Sigmoid colon (tissue), 4 donors: ENCODE measurements around the gene DDX20.

Experiments
- CTCF ChIP-seq, 4 experiments: fragments of 450-650 bp in 3 of 4; fragments of 200-600 bp in 1 of 4; IDR thresholded peaks; one replicate each; pipeline ENCODE4 v1.5.1; 2016 to 2019; ENCODE audit warnings: antibody characterized with exemption in 4 of 4, mild to moderate bottlenecking in 3 of 4, moderate library complexity in 2 of 4
- EP300 ChIP-seq, 4 donors: sonication (generic); formaldehyde crosslinking; IDR thresholded peaks; one replicate each; pipeline ENCODE4 v1.6.1; 2017; ENCODE audit warnings: antibody characterized with exemption in 4 of 4
- POLR2A ChIP-seq, 2 donors: fragments of 450-650 bp; IDR thresholded peaks; one replicate each; pipeline ENCODE4 v1.6.1; 2016; ENCODE audit warnings: antibody characterized with exemption in 2 of 2, mild to moderate bottlenecking in 2 of 2, moderate library complexity in 2 of 2
- POLR2AphosphoS5 ChIP-seq, 4 donors: sonication (generic); formaldehyde crosslinking; IDR thresholded peaks; one replicate each; pipeline ENCODE4 v1.6.1; 2017; ENCODE audit warnings: antibody characterized with exemption in 4 of 4

- TF ChIP-seq CTCF (IDR thresholded peaks at IDR 0.05) (no peak), EP300 (IDR thresholded peaks at IDR 0.05) (no peak), POLR2A (IDR thresholded peaks at IDR 0.05) (no peak), POLR2AphosphoS5 (IDR thresholded peaks at IDR 0.05) (peak in 1 of 4 donors; percentile 17)
Observed at GRCh38 chr1:111739925-111740765, 15.6 kb upstream of the DDX20 start.
